Body of pancreas (tissue), 4 donors: ENCODE results near the gene DNAI1. TPM values are rescaled to one million over a fixed set of nuclear protein-coding genes. Genes with fewer than 3 reads are reported as not detected.
A peak's percentile ranks its signal among the peaks of the same experiment; 100 is the strongest.

Experiments
- ATAC-seq: fragments of 150-250 bp; one replicate; pipeline ENCODE4 v1.9.1; 2016
- DNase-seq, 4 donors: peaks; one replicate each; pipeline ENCODE4 v3.0.0-alpha.2; 2019
- H3K27ac ChIP-seq, 4 donors: fragments of 200-600 bp; sonication (generic); 1 replicate in 3 of 4; 2 replicates in 1 of 4; pipeline versions ENCODE4 v1.5.1 to v1.6.1; 2016 to 2019; ENCODE audit warnings: mild to moderate bottlenecking in 1 of 4, mixed read lengths in 1 of 4, moderate library complexity in 1 of 4
- H3K27me3 ChIP-seq, 2 donors: fragments of 200-600 bp; sonication (generic); one replicate each; pipeline ENCODE4 v1.6.0; 2016; ENCODE audit warnings: mild to moderate bottlenecking in 1 of 2
- H3K36me3 ChIP-seq, 2 donors: fragments of 200-600 bp; sonication (generic); replicated peaks in 1 of 2; 2 replicates each; pipeline ENCODE4 v1.5.1; 2016; ENCODE audit warnings: low read depth in 2 of 2; ENCODE audit not compliant: insufficient read depth in 1 of 2
- H3K4me1 ChIP-seq: fragments of 200-600 bp; sonication (generic); one replicate; pipeline ENCODE4 v1.6.0; 2016
- H3K4me3 ChIP-seq, 2 donors: fragments of 200-600 bp; sonication (generic); 1 replicate in 1 of 2; 2 replicates in 1 of 2; pipeline ENCODE4 v1.5.1; 2016 to 2019
- H3K9me3 ChIP-seq, 3 donors: fragments of 200-600 bp; sonication (generic); 1 replicate in 2 of 3; 2 replicates in 1 of 3; pipeline ENCODE4 v1.5.1; 2016
- POLR2A ChIP-seq, 3 donors: fragments of 450-650 bp; IDR thresholded peaks; one replicate each; pipeline ENCODE4 v1.6.1; 2016; ENCODE audit warnings: antibody characterized with exemption in 3 of 3, mild to moderate bottlenecking in 2 of 3
- WGBS, 2 donors: methylation state at CpG; one replicate each; pipeline ENCODE4 v1.1.5; 2017; 5-methylcytosine and 5-hydroxymethylcytosine counted together
- intact Hi-C: fragments of 100-400 bp; cut with DNase I; formaldehyde crosslinking; loops from one replicate; pipeline ENCODE4 v1.15.1; 2023
- total RNA-seq, 2 donors: library from RNA; depleted of rRNA; stranded (reverse); fragments of >200 nt; gene quantifications; one replicate each; pipeline ENCODE4 v1.1.0, GENCODE V29; 2016
- TF ChIP-seq, protein P1 (sequence below), 7 experiments: fragments of 450-650 bp in 4 of 7; fragments of 200-600 bp in 3 of 7; sonication (generic) in 3 of 7; IDR thresholded peaks; one replicate each; pipeline ENCODE4 v1.5.1; 2016 to 2019; ENCODE audit warnings: antibody characterized with exemption in 7 of 7

The DNAI1 gene
- total RNA-seq, 2 donors from 2014 or later, result 0.99 to 2.1 TPM

GRCh38 chr9:34454571-34455065, 4.0 kb upstream of the DNAI1 start:
- ATAC-seq, result no peak
- no peak for DNase-seq
- no peak overlapping the region for H3K27ac ChIP-seq
- intact Hi-C loops, result no loop called here
- no peaks in the 10 kb centered on the region for H3K9me3 ChIP-seq
- H3K4me3 ChIP-seq, result no peak overlapping the region
- 82 to 92% methylated on average over 3 of the region's 3 CpGs for WGBS, 2 donors
- TF ChIP-seq, protein P1, sequence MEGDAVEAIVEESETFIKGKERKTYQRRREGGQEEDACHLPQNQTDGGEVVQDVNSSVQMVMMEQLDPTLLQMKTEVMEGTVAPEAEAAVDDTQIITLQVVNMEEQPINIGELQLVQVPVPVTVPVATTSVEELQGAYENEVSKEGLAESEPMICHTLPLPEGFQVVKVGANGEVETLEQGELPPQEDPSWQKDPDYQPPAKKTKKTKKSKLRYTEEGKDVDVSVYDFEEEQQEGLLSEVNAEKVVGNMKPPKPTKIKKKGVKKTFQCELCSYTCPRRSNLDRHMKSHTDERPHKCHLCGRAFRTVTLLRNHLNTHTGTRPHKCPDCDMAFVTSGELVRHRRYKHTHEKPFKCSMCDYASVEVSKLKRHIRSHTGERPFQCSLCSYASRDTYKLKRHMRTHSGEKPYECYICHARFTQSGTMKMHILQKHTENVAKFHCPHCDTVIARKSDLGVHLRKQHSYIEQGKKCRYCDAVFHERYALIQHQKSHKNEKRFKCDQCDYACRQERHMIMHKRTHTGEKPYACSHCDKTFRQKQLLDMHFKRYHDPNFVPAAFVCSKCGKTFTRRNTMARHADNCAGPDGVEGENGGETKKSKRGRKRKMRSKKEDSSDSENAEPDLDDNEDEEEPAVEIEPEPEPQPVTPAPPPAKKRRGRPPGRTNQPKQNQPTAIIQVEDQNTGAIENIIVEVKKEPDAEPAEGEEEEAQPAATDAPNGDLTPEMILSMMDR (IDR thresholded peaks at IDR 0.05), result no peak
- TF ChIP-seq POLR2A (IDR thresholded peaks at IDR 0.05), result no peak
- H3K27me3 ChIP-seq, result no peaks in the 10 kb centered on the region
- H3K36me3 ChIP-seq, result no peaks in the 10 kb centered on the region
- peaks cover 20% of the 10 kb centered on the region for H3K4me1 ChIP-seq

DNA sequence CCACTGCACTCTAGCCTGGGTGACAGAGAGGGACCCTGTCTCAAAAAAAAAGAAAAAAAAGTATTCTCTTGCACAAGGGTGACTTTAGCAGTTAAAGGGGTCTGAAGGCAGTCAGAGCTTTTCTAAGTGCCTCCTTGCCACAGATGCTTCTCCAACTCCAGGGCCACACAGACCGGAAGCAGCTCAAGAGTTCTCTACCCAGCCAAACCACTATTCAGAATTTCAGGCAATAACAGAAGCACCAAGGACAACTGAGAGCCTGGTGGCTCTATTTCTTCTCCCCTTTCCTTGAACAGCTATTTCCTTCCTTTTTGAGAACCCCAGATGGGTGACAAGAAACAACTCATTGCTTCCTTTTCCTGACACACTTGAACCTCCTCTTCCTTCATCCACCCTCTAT, 2.5 kb upstream of the DNAI1 start:
- no peaks in the 10 kb centered on the region for H3K9me3 ChIP-seq
- no peaks in the 10 kb centered on the region for H3K27me3 ChIP-seq
- H3K4me3 ChIP-seq, result no peak overlapping the region
- 65 to 77% methylated on average over 1 of the region's 1 CpG for WGBS, 2 donors
- H3K27ac ChIP-seq, result no peak overlapping the region
- TF ChIP-seq, protein P1 (IDR thresholded peaks at IDR 0.05), result no peak
- no peak for TF ChIP-seq POLR2A (IDR thresholded peaks at IDR 0.05)
- no peaks in the 10 kb centered on the region for H3K36me3 ChIP-seq
- no peak for DNase-seq
- no peak for ATAC-seq
- H3K4me1 ChIP-seq, result peaks cover 20% of the 10 kb centered on the region
- intact Hi-C loops, result no loop called here

GRCh38 chr9:34456746-34457145, 1.9 kb upstream of the DNAI1 start:
- Histone ChIP-seq H3K27me3 (no peaks in the 10 kb centered on the region), H3K27ac (peak overlapping the region; percentile 5 to 72 (median 40)), H3K4me1 (peaks cover 20% of the 10 kb centered on the region), H3K36me3 (no peaks in the 10 kb centered on the region), H3K9me3 (no peaks in the 10 kb centered on the region), H3K4me3 (no peak overlapping the region)
- ATAC-seq (no peak), DNase-seq (no peak)
- TF ChIP-seq POLR2A (IDR thresholded peaks at IDR 0.05), result no peak
- TF ChIP-seq, protein P1 (IDR thresholded peaks at IDR 0.05), result no peak
- 57 to 58% methylated on average over 4 of the region's 4 CpGs for WGBS, 2 donors
- intact Hi-C loops, result no loop called here

- H3K36me3 ChIP-seq, result no peaks in the 10 kb centered on the region
- DNase-seq (peak; percentile 75 to 82 (median 78)), ATAC-seq (peak; percentile 49)
- no peaks in the 10 kb centered on the region for H3K9me3 ChIP-seq
- H3K4me3 ChIP-seq, result peak overlapping the region; percentile 35 to 68
- TF ChIP-seq POLR2A (IDR thresholded peaks at IDR 0.05), result peak; percentile 25 to 62 (median 57)
- TF ChIP-seq, protein P1 (IDR thresholded peaks at IDR 0.05), result no peak
- H3K4me1 ChIP-seq, result peaks cover 20% of the 10 kb centered on the region
- 3 to 5% methylated on average over 32 to 48 of the region's 48 CpGs for WGBS, 2 donors
- H3K27ac ChIP-seq, result peak overlapping the region; percentile 40 to 72 (median 56)
- intact Hi-C loops, result no loop called here
- H3K27me3 ChIP-seq, result no peaks in the 10 kb centered on the region
These were observed 1.2 kb upstream of the DNAI1 start for GRCh38 chr9:34457266-34458012.

DNA sequence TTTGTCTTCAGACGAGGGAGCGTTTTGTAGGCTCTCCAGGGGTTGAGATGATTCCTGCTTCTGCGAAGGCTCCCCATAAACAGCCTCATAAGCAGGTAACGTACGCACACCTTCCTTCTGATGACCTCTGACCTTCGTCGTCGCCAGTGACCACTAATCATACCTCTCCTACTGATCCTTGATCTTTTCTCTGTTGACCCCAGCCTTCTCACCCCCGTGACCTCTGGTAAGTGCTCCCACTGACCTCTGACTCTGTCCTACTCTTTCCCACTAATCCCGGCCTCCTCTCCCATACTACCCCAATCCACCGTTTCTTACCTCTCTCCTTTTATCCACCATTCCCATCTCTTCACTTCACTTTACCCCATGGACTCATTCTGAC, 345 bp downstream of the DNAI1 start:
- no peak for TF ChIP-seq POLR2A (IDR thresholded peaks at IDR 0.05)
- TF ChIP-seq, protein P1 (IDR thresholded peaks at IDR 0.05), result no peak
- Histone ChIP-seq H3K9me3 (no peaks in the 10 kb centered on the region), H3K27ac (no peak overlapping the region), H3K4me3 (no peak overlapping the region), H3K4me1 (peaks cover 20% of the 10 kb centered on the region), H3K27me3 (no peaks in the 10 kb centered on the region), H3K36me3 (no peaks in the 10 kb centered on the region)
- 12 to 18% methylated on average over 11 of the region's 11 CpGs for WGBS, 2 donors
- DNase-seq (no peak), ATAC-seq (no peak)
- intact Hi-C loops, result no loop called here
